B cell (primary cell): ENCODE results near the gene ASH1L. TPM values are rescaled to one million over a fixed set of nuclear protein-coding genes. Genes with fewer than 3 reads are reported as not detected.

Source experiments
- ATAC-seq: fragments of 200-7000 bp; cut with Tn5 transposase; one replicate; pipeline ENCODE4 v1.10.0; 2021; ENCODE audit warnings: low read depth, mild to moderate bottlenecking, moderate number of reproducible peaks, moderate library complexity
- CTCF ChIA-PET: fragments of 350-600 bp; sonication (Branson Sonifier 250); formaldehyde crosslinking; loops from one replicate; lab custom pipeline; 2021; ENCODE audit warnings: antibody characterized with exemption, inconsistent platforms; lab: Charles Lee
- POLR2A ChIA-PET: fragments of 350-600 bp; sonication (Branson Sonifier 250); formaldehyde crosslinking; loops from one replicate; lab custom pipeline; 2021; ENCODE audit warnings: antibody characterized with exemption; lab: Charles Lee
- DNase-seq: peaks from one replicate; pipeline ENCODE4 v3.0.0; 2013
- H2AFZ ChIP-seq: 2 replicates; pipeline ENCODE4 v1.6.1; 2012; ENCODE audit warnings: mild to moderate bottlenecking, low read depth, low read length; ENCODE audit not compliant: insufficient read depth, poor library complexity, severe bottlenecking
- H3K27ac ChIP-seq, 2 donors: 1 replicate in 1 of 2; 2 replicates in 1 of 2; pipeline ENCODE4 v1.5.1; 2012 to 2013; ENCODE audit warnings: low read length in 2 of 2, mild to moderate bottlenecking in 2 of 2, moderate library complexity in 1 of 2
- H3K27me3 ChIP-seq, 4 experiments: fragments of 200-600 bp in 1 of 4; sonication (generic) in 1 of 4; replicated peaks in 1 of 4; 1 replicate in 2 of 4; 2 replicates in 2 of 4; pipeline versions ENCODE4 v1.6.1 to v1.7.0; 2013 to 2016; ENCODE audit warnings: low read length in 3 of 4, mild to moderate bottlenecking in 2 of 4, mixed read lengths in 1 of 4, moderate library complexity in 1 of 4; ENCODE audit not compliant: insufficient read depth in 4 of 4, control insufficient read depth in 3 of 4; ENCODE audit errors: control extremely low read depth in 1 of 4
- H3K36me3 ChIP-seq, 2 experiments: replicated peaks in 1 of 2; 1 replicate in 1 of 2; 2 replicates in 1 of 2; pipeline versions ENCODE4 v1.6.1 to v1.7.1; 2013; ENCODE audit warnings: low read length in 1 of 2; ENCODE audit not compliant: insufficient read depth in 2 of 2, control insufficient read depth in 1 of 2; ENCODE audit errors: control extremely low read depth in 1 of 2, extremely low read depth in 1 of 2
- H3K4me1 ChIP-seq, 2 donors: fragments of 200-600 bp in 1 of 2; sonication (generic) in 1 of 2; 1 replicate in 1 of 2; 2 replicates in 1 of 2; pipeline versions ENCODE4 v1.5.1 to v1.6.1; 2013 to 2017; ENCODE audit warnings: low read length in 2 of 2; ENCODE audit not compliant: control insufficient read depth in 2 of 2, insufficient read depth in 2 of 2
- H3K4me2 ChIP-seq: replicated peaks from 2 replicates; pipeline ENCODE3; 2012; ENCODE audit warnings: mild to moderate bottlenecking, low read depth, low read length; ENCODE audit not compliant: poor library complexity, severe bottlenecking
- H3K4me3 ChIP-seq, 5 experiments: fragments of 200-600 bp in 1 of 5; sonication (generic) in 1 of 5; 1 replicate in 3 of 5; 2 replicates in 2 of 5; pipeline versions ENCODE4 v1.5.1 to v1.7.0; 2011 to 2016; ENCODE audit warnings: low read length in 4 of 5, mild to moderate bottlenecking in 4 of 5, low read depth in 2 of 5, control low read depth in 1 of 5, moderate library complexity in 1 of 5; ENCODE audit not compliant: insufficient read depth in 1 of 5; ENCODE audit errors: control extremely low read depth in 1 of 5, extremely low read depth in 1 of 5
- H3K79me2 ChIP-seq: fragments of 200-600 bp; sonication (generic); one replicate; pipeline ENCODE4 v1.6.0; 2016; ENCODE audit warnings: low read length; ENCODE audit not compliant: control insufficient read depth, insufficient read depth
- H3K9ac ChIP-seq: fragments of 200-600 bp; sonication (generic); 2 replicates; pipeline ENCODE4 v1.6.1; 2017; ENCODE audit warnings: mild to moderate bottlenecking, low read length, moderate library complexity
- H3K9me3 ChIP-seq, 3 donors: one replicate each; pipeline versions ENCODE4 v1.6.1 to v1.7.1; 2013; ENCODE audit warnings: low read length in 2 of 3; ENCODE audit not compliant: control insufficient read depth in 2 of 3, insufficient read depth in 1 of 3; ENCODE audit errors: control extremely low read depth in 1 of 3
- H4K20me1 ChIP-seq: 2 replicates; pipeline ENCODE4 v1.6.0; 2012; ENCODE audit warnings: mild to moderate bottlenecking, low read length; ENCODE audit not compliant: insufficient read depth, control insufficient read depth, poor library complexity, severe bottlenecking
- H3K27ac Mint-ChIP-seq: one replicate; pipeline ENCODE4 v1.8.0; 2021; ENCODE audit warnings: mixed read lengths
- H3K27me3 Mint-ChIP-seq: one replicate; pipeline ENCODE4 v1.8.0; 2021; ENCODE audit warnings: mixed read lengths
- H3K4me1 Mint-ChIP-seq: one replicate; pipeline ENCODE4 v1.8.0; 2021; ENCODE audit warnings: mixed read lengths
- H3K4me3 Mint-ChIP-seq: one replicate; pipeline ENCODE4 v1.8.0; 2021; ENCODE audit warnings: mixed read lengths
- H3K9me3 Mint-ChIP-seq: one replicate; pipeline ENCODE4 v1.8.0; 2022; ENCODE audit warnings: mixed read lengths; ENCODE audit not compliant: insufficient read depth
- EZH2 ChIP-seq: IDR thresholded peaks from 2 replicates; pipeline ENCODE4 v1.6.1; 2012; ENCODE audit warnings: borderline replicate concordance, low read depth, mild to moderate bottlenecking, moderate library complexity, low read length; ENCODE audit not compliant: insufficient read depth, poor library complexity, severe bottlenecking
- WGBS: methylation state at CpG from one replicate; pipeline ENCODE4 v1.1.5; 2013; ENCODE audit warnings: missing lambda C conversion rate; ENCODE audit not compliant: insufficient coverage; 5-methylcytosine and 5-hydroxymethylcytosine counted together
- intact Hi-C: fragments of 100-400 bp; cut with micrococcal nuclease; formaldehyde crosslinking; loops from one replicate; pipeline ENCODE4 v1.10.0; 2022
- polyA plus RNA-seq: library from polyadenylated mRNA; depleted of rRNA; stranded (reverse); fragments of >200 nt; gene quantifications from 2 replicates; pipeline ENCODE4 v1.2.3, GENCODE V29; 2012
- total RNA-seq, 2 donors: library from RNA; stranded (reverse); fragments of 120-200 nt in 1 of 2; gene quantifications; 1 replicate in 1 of 2; 2 replicates in 1 of 2; pipeline versions ENCODE4 v1.2.3 to v1.2.4, GENCODE V29; 2013 to 2022
- TF ChIP-seq, protein P1 (sequence below): fragments of 200-600 bp; IDR thresholded peaks from one replicate; pipeline ENCODE4 v1.8.0; 2022; ENCODE audit warnings: antibody characterized with exemption, mild to moderate bottlenecking

Gene ASH1L
- total and polyA plus RNA-seq, 2 donors (not counting 1 experiment from before 2014, with no cell fraction given) = 17.7 to 124 TPM

DNA sequence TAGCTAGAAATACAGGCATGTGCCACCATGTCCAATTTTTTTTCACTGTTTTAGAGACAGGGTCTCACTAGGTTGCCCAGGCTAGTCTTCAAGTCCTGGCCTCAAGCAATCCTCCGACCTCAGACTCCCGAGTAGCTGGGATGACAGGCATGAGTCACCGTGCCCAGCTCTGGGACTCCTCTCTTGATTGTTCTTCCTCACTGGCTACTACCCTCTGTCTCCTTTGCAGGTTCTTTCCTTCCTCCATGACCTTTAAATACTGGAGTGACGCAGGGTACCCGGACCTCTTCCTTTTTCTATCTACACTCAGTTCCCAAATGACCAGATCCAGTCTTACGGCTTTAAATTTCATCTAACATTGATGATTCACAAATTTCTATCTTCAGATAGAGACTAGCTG is 34.9 kb downstream of the ASH1L start:
- DNase-seq = no peak
- POLR2A ChIA-PET = interaction anchor here (0.6 kb wide), 4 partner anchors 22 to 523 kb away, joined by 3 to 5 read pairs (median 4); no protein-coding TSS in a partner anchor
- CTCF ChIA-PET = no interaction called here

GRCh38 chr1:155526356-155526755 is 36.2 kb downstream of the ASH1L start:
- intact Hi-C loops = no loop called here
- no peak overlapping the region for H2AFZ ChIP-seq
- Mint-ChIP-seq H3K27me3 (no peaks in the 10 kb centered on the region), H3K4me1 (peaks cover 48% of the 10 kb centered on the region), H3K9me3 (no peaks in the 10 kb centered on the region), H3K4me3 (no peak overlapping the region), H3K27ac (no peak overlapping the region)
- ATAC-seq (no peak), DNase-seq (no peak)
- CTCF ChIA-PET = interaction anchor here (0.9 kb wide), 1 partner anchor 22 kb away, joined by 3 read pairs; no protein-coding TSS in a partner anchor
- H3K4me3 ChIP-seq = no peak overlapping the region
- H3K79me2 ChIP-seq = peaks cover 99% of the 10 kb centered on the region
- peaks cover 32 to 44% of the 10 kb centered on the region in 2 donors for H3K4me1 ChIP-seq
- POLR2A ChIA-PET = no interaction called here
- no peak overlapping the region for H3K27ac ChIP-seq
- TF ChIP-seq, protein P1, sequence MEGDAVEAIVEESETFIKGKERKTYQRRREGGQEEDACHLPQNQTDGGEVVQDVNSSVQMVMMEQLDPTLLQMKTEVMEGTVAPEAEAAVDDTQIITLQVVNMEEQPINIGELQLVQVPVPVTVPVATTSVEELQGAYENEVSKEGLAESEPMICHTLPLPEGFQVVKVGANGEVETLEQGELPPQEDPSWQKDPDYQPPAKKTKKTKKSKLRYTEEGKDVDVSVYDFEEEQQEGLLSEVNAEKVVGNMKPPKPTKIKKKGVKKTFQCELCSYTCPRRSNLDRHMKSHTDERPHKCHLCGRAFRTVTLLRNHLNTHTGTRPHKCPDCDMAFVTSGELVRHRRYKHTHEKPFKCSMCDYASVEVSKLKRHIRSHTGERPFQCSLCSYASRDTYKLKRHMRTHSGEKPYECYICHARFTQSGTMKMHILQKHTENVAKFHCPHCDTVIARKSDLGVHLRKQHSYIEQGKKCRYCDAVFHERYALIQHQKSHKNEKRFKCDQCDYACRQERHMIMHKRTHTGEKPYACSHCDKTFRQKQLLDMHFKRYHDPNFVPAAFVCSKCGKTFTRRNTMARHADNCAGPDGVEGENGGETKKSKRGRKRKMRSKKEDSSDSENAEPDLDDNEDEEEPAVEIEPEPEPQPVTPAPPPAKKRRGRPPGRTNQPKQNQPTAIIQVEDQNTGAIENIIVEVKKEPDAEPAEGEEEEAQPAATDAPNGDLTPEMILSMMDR = no peak
- no peak for TF ChIP-seq EZH2
- no peak overlapping the region for H3K9ac ChIP-seq
- H3K27me3 ChIP-seq = no peaks in the 10 kb centered on the region
- 91% methylated on average over 1 of the region's 1 CpG for WGBS
- no peaks in the 10 kb centered on the region for H3K9me3 ChIP-seq
- no peak overlapping the region for H3K4me2 ChIP-seq
- peaks cover 67% of the 10 kb centered on the region for H4K20me1 ChIP-seq
- peaks cover 0 to 2% of the 10 kb centered on the region in 2 experiments for H3K36me3 ChIP-seq

More for the DNA sequence above, 34.9 kb downstream of the ASH1L start:
- Histone ChIP-seq H2AFZ (no peak overlapping the region), H4K20me1 (peaks cover 55% of the 10 kb centered on the region), H3K79me2 (peaks cover 98% of the 10 kb centered on the region), H3K36me3 (no peaks in the 10 kb centered on the region), H3K27ac (no peak overlapping the region), H3K9ac (no peak overlapping the region), H3K9me3 (no peaks in the 10 kb centered on the region), H3K4me3 (no peak overlapping the region), H3K27me3 (no peaks in the 10 kb centered on the region), H3K4me2 (no peak overlapping the region), H3K4me1 (peaks cover 37 to 44% of the 10 kb centered on the region in 2 donors)
- H3K4me1 Mint-ChIP-seq = peaks cover 49% of the 10 kb centered on the region
- no peak overlapping the region for H3K4me3 Mint-ChIP-seq
- H3K27ac Mint-ChIP-seq = no peak overlapping the region
- H3K9me3 Mint-ChIP-seq = no peaks in the 10 kb centered on the region
- 95% methylated on average over 6 of the region's 6 CpGs for WGBS
- ATAC-seq = no peak
- intact Hi-C loops = loop anchor here (2.0 kb wide), 1 partner anchor 35 kb away; the partner anchor contains the start of gene ASH1L
- no peak for TF ChIP-seq EZH2
- TF ChIP-seq, protein P1 = no peak
- no peaks in the 10 kb centered on the region for H3K27me3 Mint-ChIP-seq
